Measurements from ENCODE around the gene KIF1A. TPM values are rescaled to one million over a fixed set of nuclear protein-coding genes. Genes with fewer than 3 reads are reported as not detected.
"Not testable (repeated sequence)": the region's sequence is repeated elsewhere in the genome, so short reads cannot be mapped to it uniquely, and the experiment has no call there.

KIF1A gene
- total RNA-seq, 1 donor from 2014 or later = 2.0 TPM

DNA sequence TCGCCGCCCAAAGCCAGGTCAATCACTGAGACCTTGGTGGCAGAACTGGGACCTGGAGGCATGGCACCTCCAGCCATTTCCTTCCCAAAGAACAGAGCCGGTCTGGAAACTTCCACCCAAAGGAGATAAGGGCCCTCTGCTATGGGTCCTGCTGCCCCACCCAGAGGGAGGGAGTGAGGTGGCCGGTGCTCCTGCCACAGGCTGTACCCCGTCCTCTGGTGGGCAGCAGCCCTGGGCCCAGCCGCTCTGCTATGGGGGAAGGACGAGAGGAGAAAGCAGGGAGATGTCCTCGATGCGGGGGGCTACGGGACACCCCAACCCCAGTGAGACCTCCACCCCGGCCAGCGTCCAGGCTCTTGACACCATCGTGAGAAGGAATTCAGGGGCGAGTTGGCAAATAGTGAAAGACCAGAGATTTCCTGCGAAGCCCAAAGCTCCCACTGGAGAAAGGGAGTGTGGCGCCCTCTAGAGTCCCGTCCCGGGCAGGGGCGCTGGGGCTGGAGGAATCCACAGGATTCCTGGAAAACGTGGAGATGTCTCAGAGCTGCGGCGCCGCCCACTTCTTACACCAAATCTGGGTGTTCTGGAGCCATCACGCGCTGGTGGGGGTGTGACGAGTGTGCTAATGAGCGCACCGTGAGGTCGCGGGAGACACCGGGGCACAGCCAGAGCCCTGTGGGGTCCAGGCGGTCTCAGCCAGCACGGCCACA, 121.0 kb downstream of the KIF1A start:
- intact Hi-C loops (cut with micrococcal nuclease); H3K9me3 ChIP-seq (replicated peaks); H3K27ac ChIP-seq (replicated peaks); H3K36me3 ChIP-seq; DNase-seq; H3K4me3 ChIP-seq; H3K4me1 ChIP-seq: not testable (repeated sequence)
- H3K27me3 ChIP-seq (ENCODE audit: low read depth) = peaks cover 40% of the 10 kb centered on the region

GRCh38 chr2:240696469-240696868, 123.5 kb downstream of the KIF1A start:
- intact Hi-C loops (cut with micrococcal nuclease); H3K4me3 ChIP-seq; H3K9me3 ChIP-seq (replicated peaks); H3K36me3 ChIP-seq; H3K27ac ChIP-seq (replicated peaks); H3K4me1 ChIP-seq; DNase-seq: not testable (repeated sequence)
- peaks cover 17% of the 10 kb centered on the region for H3K27me3 ChIP-seq (ENCODE audit: low read depth)

DNA sequence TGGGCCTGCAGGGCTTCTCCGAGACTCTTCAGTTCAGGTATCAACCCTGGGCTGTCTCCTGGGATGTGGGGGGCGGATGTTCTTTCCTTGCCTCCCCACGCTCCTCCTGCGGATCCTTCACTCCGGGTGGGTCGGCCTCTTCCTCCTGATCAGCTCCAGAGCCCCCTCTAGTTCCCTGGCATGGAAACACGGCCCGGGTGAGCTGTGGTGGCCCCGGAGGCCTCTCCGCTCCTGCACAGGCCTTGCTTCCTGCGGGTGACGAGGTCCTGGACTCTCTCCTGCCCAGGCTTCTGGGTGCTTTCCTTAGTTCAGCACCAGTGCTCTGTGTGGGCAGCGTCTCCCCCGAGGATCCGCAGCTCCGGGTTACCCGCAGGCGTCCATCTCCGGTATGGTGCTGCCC, 124.4 kb downstream of the KIF1A start:
- intact Hi-C loops (cut with micrococcal nuclease); H3K27me3 ChIP-seq (ENCODE audit: low read depth); H3K36me3 ChIP-seq; H3K27ac ChIP-seq (replicated peaks); H3K9me3 ChIP-seq (replicated peaks); DNase-seq; H3K4me3 ChIP-seq; H3K4me1 ChIP-seq: not testable (repeated sequence)

DNA sequence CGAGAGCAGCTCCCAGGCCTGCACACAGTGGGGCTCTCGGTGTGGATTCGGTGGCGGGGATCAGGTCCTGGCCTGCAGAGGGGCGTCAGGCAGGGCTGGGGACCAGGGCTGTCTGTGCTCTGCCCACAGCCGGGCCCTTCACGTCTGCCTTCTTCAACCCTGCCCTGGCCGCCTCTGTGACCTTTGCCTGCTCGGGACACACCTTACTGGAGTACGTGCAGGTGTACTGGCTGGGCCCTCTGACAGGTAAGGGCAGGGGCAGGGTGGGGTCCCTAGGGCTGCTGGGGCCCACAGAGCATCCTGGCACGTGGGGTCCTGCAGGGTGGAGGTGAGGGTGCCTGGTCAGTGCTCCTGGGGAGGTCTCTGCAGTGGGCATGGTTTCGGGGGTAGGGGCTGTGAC, 125.7 kb downstream of the KIF1A start:
- DNase-seq = not testable (repeated sequence)

DNA sequence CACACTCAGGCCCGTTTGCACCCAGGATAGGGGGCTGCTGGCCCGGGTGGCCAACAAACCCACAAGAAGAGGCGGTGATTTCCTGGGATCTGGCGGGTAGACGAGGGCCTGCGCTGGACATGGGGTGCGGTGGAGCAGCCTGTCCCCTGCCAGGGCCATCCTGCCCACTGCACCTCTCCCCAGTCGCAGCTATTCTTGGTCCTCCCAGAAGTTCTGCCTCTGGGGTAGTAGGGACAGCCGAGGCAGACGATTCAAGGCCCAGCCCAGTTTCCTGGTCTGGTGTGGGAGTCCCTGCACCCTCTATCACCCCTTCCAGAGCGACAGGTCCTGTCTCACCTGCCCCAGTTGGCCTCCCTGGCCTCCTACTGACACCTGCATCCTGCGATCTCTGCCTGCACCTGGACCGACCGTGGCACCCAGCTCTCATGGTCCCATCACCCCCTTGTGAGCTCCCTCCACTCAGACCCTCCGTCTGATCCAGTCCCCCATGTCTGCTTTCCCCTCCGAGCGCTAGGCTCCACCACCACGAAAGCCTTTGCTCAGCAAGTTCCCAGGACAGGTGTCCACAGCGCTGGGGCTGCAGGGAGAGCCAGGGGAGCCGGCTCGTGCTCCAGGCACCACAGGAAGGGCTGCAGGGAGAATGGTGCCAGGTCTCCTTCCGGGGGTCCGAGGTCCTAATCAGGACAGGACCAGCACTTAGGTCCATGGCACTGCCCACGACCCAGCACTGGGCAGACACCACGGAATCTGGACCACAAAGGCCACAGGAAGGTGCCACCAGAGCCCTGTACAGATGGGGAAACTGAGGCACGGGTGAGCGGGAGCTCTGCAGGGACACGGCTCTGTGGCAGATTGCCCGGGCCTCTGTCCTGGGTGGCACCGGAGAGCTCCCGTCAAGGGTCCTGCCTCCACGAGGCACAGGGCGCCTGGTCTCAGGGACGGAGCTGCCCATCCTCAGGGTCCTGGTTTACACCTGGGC, 127.1 kb downstream of the KIF1A start:
- H3K27me3 ChIP-seq (ENCODE audit: low read depth) = peaks cover 16% of the 10 kb centered on the region
- H3K4me1 ChIP-seq; H3K27ac ChIP-seq (replicated peaks); H3K36me3 ChIP-seq; H3K9me3 ChIP-seq (replicated peaks); DNase-seq; H3K4me3 ChIP-seq; intact Hi-C loops (cut with micrococcal nuclease): not testable (repeated sequence)

More for the DNA sequence above, 125.7 kb downstream of the KIF1A start:
- intact Hi-C loops (cut with micrococcal nuclease); H3K36me3 ChIP-seq; H3K27ac ChIP-seq (replicated peaks); H3K9me3 ChIP-seq (replicated peaks); H3K4me3 ChIP-seq; H3K4me1 ChIP-seq: not testable (repeated sequence)
- H3K27me3 ChIP-seq (ENCODE audit: low read depth) = peaks cover 12% of the 10 kb centered on the region

- intact Hi-C loops (cut with micrococcal nuclease); H3K36me3 ChIP-seq; H3K27ac ChIP-seq (replicated peaks); H3K4me3 ChIP-seq; H3K9me3 ChIP-seq (replicated peaks); H3K4me1 ChIP-seq; DNase-seq: not testable (repeated sequence)
- H3K27me3 ChIP-seq (ENCODE audit: low read depth) = peaks cover 23% of the 10 kb centered on the region
Observed at GRCh38 chr2:240691631-240692420, 128.2 kb downstream of the KIF1A start, which contains the start of gene AQP12A. TSS of gene AQP12A (plus strand) at chr2:240691866. CDS start at chr2:240691914, 48 bp downstream.

DNA sequence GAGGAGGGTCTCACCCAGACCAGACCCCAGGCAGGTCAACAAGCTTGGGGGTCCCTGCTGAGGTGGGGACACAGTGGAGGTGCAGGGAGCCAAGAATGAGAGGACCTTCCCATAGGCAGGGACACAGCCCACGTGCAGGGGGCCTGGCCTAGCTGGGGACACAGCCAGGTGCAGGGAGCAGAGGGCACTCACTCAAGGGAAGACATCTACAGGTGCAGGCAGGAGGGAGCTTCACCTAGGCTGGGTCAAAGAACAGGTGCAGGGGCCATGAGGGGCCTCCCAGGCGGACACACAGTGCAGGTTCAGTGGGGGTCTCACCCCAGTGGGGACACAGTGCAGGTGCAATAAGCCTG, 129.0 kb downstream of the KIF1A start:
- H3K4me3 ChIP-seq; H3K4me1 ChIP-seq; H3K9me3 ChIP-seq (replicated peaks); DNase-seq; H3K36me3 ChIP-seq; H3K27ac ChIP-seq (replicated peaks); intact Hi-C loops (cut with micrococcal nuclease): not testable (repeated sequence)
- peaks cover 23% of the 10 kb centered on the region for H3K27me3 ChIP-seq (ENCODE audit: low read depth)

- H3K36me3 ChIP-seq; H3K9me3 ChIP-seq (replicated peaks); H3K27ac ChIP-seq (replicated peaks); H3K4me1 ChIP-seq; DNase-seq; H3K4me3 ChIP-seq; intact Hi-C loops (cut with micrococcal nuclease): not testable (repeated sequence)
- peaks cover 23% of the 10 kb centered on the region for H3K27me3 ChIP-seq (ENCODE audit: low read depth)
Observed at GRCh38 chr2:240690421-240691074, 129.5 kb downstream of the KIF1A start.

DNA sequence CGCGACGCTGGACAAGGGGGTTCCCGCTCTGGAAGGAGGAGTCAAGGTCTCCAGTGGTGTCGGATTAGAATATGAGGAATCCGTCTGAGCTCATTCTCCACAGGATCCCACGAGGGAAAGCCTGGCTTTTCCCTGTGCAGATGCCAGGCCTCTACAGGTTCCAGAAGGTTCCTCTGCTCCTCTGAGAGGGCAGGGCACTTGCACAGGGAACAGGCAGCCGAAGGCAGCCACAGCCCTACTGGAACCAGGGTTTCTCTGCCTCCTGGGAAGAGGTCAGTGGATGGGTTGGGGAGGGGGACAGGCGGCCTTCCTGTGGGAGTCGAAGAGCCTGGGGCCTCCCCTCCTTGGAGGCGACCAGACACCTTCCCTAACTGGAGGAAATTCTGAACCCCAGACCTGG, 130.0 kb downstream of the KIF1A start:
- H3K27ac ChIP-seq (replicated peaks) = no peak overlapping the region
- peaks cover 23% of the 10 kb centered on the region for H3K27me3 ChIP-seq (ENCODE audit: low read depth)
- TF ChIP-seq, protein P1, sequence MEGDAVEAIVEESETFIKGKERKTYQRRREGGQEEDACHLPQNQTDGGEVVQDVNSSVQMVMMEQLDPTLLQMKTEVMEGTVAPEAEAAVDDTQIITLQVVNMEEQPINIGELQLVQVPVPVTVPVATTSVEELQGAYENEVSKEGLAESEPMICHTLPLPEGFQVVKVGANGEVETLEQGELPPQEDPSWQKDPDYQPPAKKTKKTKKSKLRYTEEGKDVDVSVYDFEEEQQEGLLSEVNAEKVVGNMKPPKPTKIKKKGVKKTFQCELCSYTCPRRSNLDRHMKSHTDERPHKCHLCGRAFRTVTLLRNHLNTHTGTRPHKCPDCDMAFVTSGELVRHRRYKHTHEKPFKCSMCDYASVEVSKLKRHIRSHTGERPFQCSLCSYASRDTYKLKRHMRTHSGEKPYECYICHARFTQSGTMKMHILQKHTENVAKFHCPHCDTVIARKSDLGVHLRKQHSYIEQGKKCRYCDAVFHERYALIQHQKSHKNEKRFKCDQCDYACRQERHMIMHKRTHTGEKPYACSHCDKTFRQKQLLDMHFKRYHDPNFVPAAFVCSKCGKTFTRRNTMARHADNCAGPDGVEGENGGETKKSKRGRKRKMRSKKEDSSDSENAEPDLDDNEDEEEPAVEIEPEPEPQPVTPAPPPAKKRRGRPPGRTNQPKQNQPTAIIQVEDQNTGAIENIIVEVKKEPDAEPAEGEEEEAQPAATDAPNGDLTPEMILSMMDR (IDR thresholded peaks at IDR 0.05; ENCODE audit: borderline replicate concordance) = no peak
- no peak overlapping the region for H3K4me3 ChIP-seq
- no peaks in the 10 kb centered on the region for H3K4me1 ChIP-seq
- no peaks in the 10 kb centered on the region for H3K36me3 ChIP-seq
- H3K9me3 ChIP-seq (replicated peaks) = no peaks in the 10 kb centered on the region
- DNase-seq = no peak
- intact Hi-C loops (cut with micrococcal nuclease) = no loop called here

Data from left ventricle myocardium inferior (tissue), 1 donor.